A549 (cell line): ENCODE data around the gene MLH3. TPM values are rescaled to one million over a fixed set of nuclear protein-coding genes. Genes with fewer than 3 reads are reported as not detected.

Source experiments
- ATAC-seq, 2 experiments: fragments of 200-7000 bp in 1 of 2; fragments of >200 bp in 1 of 2; cut with Nextera tagmentation in 1 of 2; cut with Tn5 transposase in 1 of 2; 3 replicates each; pipeline versions ENCODE4 v1.8.0 to v1.9.1; 2018 to 2020; ENCODE audit warnings: mild to moderate bottlenecking in 1 of 2, moderate library complexity in 1 of 2
- CTCF ChIA-PET: fragments of 300-600 bp; sonication (Branson Sonifier 250); formaldehyde crosslinking; extraction: SDS; loops from one replicate; lab custom pipeline; 2021; ENCODE audit warnings: antibody characterized with exemption, inconsistent platforms; lab: Yijun Ruan, JAX
- POLR2A ChIA-PET: fragments of 350-600 bp; formaldehyde crosslinking; extraction: SDS; loops from one replicate; lab custom pipeline; 2021; ENCODE audit warnings: antibody characterized with exemption, inconsistent platforms; lab: Yijun Ruan, JAX
- DNase-seq, 2 experiments: peaks; one replicate each; pipeline versions ENCODE4 v3.0.0 to v3.0.0-alpha.2; 2011 to 2016; ENCODE audit warnings: low read depth in 1 of 2, low spot score in 1 of 2
- FAIRE-seq: peaks from 2 replicates; lab custom pipeline; 2011; peaks lifted over from hg19 to GRCh38; lab: Jason Lieb, UNC
- H3K27ac ChIP-seq, 2 experiments: fragments of >200 bp; sonication (Bioruptor Twin); formaldehyde crosslinking; 3 replicates each; pipeline ENCODE4 v1.5.1; 2016 to 2017
- H3K4me1 ChIP-seq: fragments of >200 bp; sonication (Bioruptor Twin); formaldehyde crosslinking; 3 replicates; pipeline ENCODE4 v1.6.1; 2016
- H3K4me2 ChIP-seq: fragments of >200 bp; sonication (Bioruptor Twin); formaldehyde crosslinking; 3 replicates; pipeline ENCODE4 v1.6.1; 2016
- H3K4me3 ChIP-seq: fragments of >200 bp; sonication (Bioruptor Twin); formaldehyde crosslinking; 3 replicates; pipeline ENCODE4 v1.5.1; 2016
- H3K9me3 ChIP-seq: fragments of >200 bp; sonication (Bioruptor Twin); formaldehyde crosslinking; 3 replicates; pipeline ENCODE4 v1.6.1; 2016
- ATOH8 ChIP-seq: fragments of 250-450 bp; sonication (Bioruptor Pico); IDR thresholded peaks from 2 replicates; pipeline ENCODE4 v1.5.0; 2020; ENCODE audit warnings: low read depth, mild to moderate bottlenecking, moderate library complexity
- CTCF ChIP-seq: fragments of >200 bp; sonication (Bioruptor Twin); formaldehyde crosslinking; IDR thresholded peaks from 3 replicates; pipeline ENCODE4 v1.5.1; 2016
- ESRRA ChIP-seq: fragments of 150-350 bp; IDR thresholded peaks from 2 replicates; pipeline ENCODE4 v1.6.1; 2014; ENCODE audit warnings: mild to moderate bottlenecking, low read length, borderline replicate concordance
- FOXS1 ChIP-seq: fragments of 250-450 bp; sonication (Bioruptor Pico); IDR thresholded peaks from 2 replicates; pipeline ENCODE4 v1.5.0; 2020; ENCODE audit warnings: mild to moderate bottlenecking, moderate library complexity
- MAZ ChIP-seq: fragments of 150-350 bp; IDR thresholded peaks from 2 replicates; pipeline ENCODE4 v1.6.1; 2014; ENCODE audit warnings: antibody characterized with exemption, low read depth, low read length, borderline replicate concordance
- PBX3 ChIP-seq: IDR thresholded peaks from 2 replicates; pipeline ENCODE4 v1.6.1; 2012
- RAD21 ChIP-seq, 2 experiments: fragments of >200 bp in 1 of 2; sonication (Bioruptor Twin) in 1 of 2; formaldehyde crosslinking in 1 of 2; IDR thresholded peaks in 1 of 2; conservative IDR thresholded peaks in 1 of 2; 2 replicates in 1 of 2; 3 replicates in 1 of 2; pipeline ENCODE4 v1.6.1; 2012 to 2018; ENCODE audit warnings: inconsistent platforms in 1 of 2
- RCOR1 ChIP-seq: fragments of 150-350 bp; IDR thresholded peaks from 2 replicates; pipeline ENCODE4 v1.6.1; 2014; ENCODE audit warnings: antibody characterized with exemption, low read length, low read depth
- REST ChIP-seq: fragments of 200-600 bp; sonication (generic); IDR thresholded peaks from 2 replicates; pipeline ENCODE4 v1.6.1; 2016; ENCODE audit warnings: antibody characterized with exemption, mild to moderate bottlenecking, moderate library complexity
- SMC3 ChIP-seq: fragments of >200 bp; sonication (Bioruptor Twin); formaldehyde crosslinking; IDR thresholded peaks from 3 replicates; pipeline ENCODE4 v1.6.1; 2018; ENCODE audit warnings: inconsistent platforms
- TP53 ChIP-seq: fragments of 250-450 bp; sonication (Bioruptor Pico); IDR thresholded peaks from 2 replicates; pipeline ENCODE4 v1.5.0; 2021; ENCODE audit warnings: mild to moderate bottlenecking, moderate library complexity
- ZNF302 ChIP-seq: fragments of 250-450 bp; sonication (Bioruptor Pico); IDR thresholded peaks from 2 replicates; pipeline ENCODE4 v1.9.0; 2021; ENCODE audit warnings: inconsistent platforms, mild to moderate bottlenecking, moderate library complexity
- WGBS: methylation state at CpG from one replicate; pipeline ENCODE4 v1.1.6; 2017; ENCODE audit errors: missing lambda C conversion rate; 5-methylcytosine and 5-hydroxymethylcytosine counted together
- polyA plus RNA-seq, 4 experiments: library from polyadenylated mRNA; depleted of rRNA in 3 of 4; stranded (reverse); fragments of >200 nt; fragmentation: RNase III in 1 of 4; extraction: RNeasy Plus Mini Kit Qiagen cat#74134 plus additional on column Dnase treatment in 1 of 4; gene quantifications; 2 replicates in 3 of 4; 3 replicates in 1 of 4; pipeline ENCODE4 v1.2.3, GENCODE V29; 2011 to 2017
- TF ChIP-seq, protein P1 (sequence below): fragments of >200 bp; sonication (Bioruptor Twin); formaldehyde crosslinking; IDR thresholded peaks from 3 replicates; pipeline ENCODE4 v1.6.1; 2016
- TF ChIP-seq, protein P2 (sequence below): fragments of 250-450 bp; sonication (Bioruptor Pico); IDR thresholded peaks from 2 replicates; pipeline ENCODE4 v1.5.0; 2021; ENCODE audit warnings: mild to moderate bottlenecking, moderate library complexity, borderline replicate concordance

MLH3 gene
- polyA plus RNA-seq, 2 of the 4 experiments (the other 2 are of a cell fraction), result 15.2 to 32.3 TPM

DNA sequence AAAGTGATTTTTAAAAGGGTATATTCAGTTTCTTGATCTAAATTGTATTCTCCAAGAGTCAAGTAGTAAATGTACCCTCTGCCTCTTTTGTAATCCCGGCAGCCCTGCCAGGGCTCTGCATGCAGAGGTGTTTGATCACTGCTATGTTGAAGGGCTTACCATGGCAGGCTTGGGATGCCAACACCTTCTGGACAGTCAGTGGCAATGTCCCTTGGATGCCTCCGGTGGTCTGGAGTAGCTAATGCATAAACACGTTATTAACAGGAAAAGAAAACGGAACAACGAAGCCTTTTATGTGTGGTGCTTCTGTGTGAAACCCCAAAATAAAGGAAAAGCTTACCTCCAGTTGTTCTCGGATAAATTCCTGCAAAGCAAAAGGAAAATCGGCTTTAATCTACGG is 28.6 kb downstream of the MLH3 start:
- peak; percentile 54 for FAIRE-seq
- peak; percentile 53 to 59 for DNase-seq
- peak; percentile 90 to 91 for ATAC-seq
- ChIA-PET CTCF (interaction anchor here (1.1 to 4.6 kb wide), 9 partner anchors 9 to 162 kb away, joined by 3 to 25 read pairs (median 3); no protein-coding TSS in a partner anchor), POLR2A (no interaction called here)
- H3K4me1 ChIP-seq, result no peaks in the 10 kb centered on the region
- no peak overlapping the region for H3K4me3 ChIP-seq
- 85% methylated on average over 8 of the region's 8 CpGs for WGBS
- H3K4me2 ChIP-seq, result no peak overlapping the region
- no peak for TF ChIP-seq SMC3
- no peak for TF ChIP-seq ATOH8 (CRISPR knock-in tag)
- TF ChIP-seq, protein P1, sequence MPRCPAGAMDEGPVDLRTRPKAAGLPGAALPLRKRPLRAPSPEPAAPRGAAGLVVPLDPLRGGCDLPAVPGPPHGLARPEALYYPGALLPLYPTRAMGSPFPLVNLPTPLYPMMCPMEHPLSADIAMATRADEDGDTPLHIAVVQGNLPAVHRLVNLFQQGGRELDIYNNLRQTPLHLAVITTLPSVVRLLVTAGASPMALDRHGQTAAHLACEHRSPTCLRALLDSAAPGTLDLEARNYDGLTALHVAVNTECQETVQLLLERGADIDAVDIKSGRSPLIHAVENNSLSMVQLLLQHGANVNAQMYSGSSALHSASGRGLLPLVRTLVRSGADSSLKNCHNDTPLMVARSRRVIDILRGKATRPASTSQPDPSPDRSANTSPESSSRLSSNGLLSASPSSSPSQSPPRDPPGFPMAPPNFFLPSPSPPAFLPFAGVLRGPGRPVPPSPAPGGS, result no peak
- peak in 1 of 2 experiments; percentile 36; a peak in 2 of 5 replicates for TF ChIP-seq RAD21 (conservative IDR thresholded peaks at IDR 0.05 in 1 of 2, IDR thresholded peaks at IDR 0.05 in 1 of 2)
- no peak for TF ChIP-seq PBX3
- no peak for TF ChIP-seq ZNF302 (CRISPR knock-in tag)
- no peak for TF ChIP-seq ESRRA
- peak; percentile 18; the same call in 1 of the 3 replicates for TF ChIP-seq CTCF
- no peak for TF ChIP-seq MAZ
- H3K27ac ChIP-seq, result no peak overlapping the region
- H3K9me3 ChIP-seq, result no peaks in the 10 kb centered on the region

DNA sequence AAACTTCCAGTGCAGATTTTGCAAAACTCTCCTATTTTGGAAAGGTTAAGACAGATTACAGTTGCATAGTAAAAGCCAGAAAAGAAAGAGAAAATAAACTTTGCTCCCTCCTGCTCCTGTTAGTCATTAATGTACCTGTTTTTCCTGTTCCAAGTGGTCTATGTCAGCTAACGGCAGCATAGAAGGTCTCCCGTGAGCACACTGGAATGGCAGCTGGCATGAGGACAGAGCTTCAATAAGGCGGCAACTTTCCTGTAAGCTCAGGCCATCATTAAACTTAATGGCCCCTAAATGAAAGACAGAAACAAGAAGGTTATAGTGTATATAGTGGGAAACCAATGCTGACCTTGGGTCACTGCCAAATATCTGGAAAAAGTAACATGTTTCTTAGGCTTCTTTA is 32.6 kb downstream of the MLH3 start:
- no peak overlapping the region for H3K4me3 ChIP-seq
- 91% methylated on average over 3 of the region's 3 CpGs for WGBS
- H3K4me1 ChIP-seq, result no peaks in the 10 kb centered on the region
- no peak for TF ChIP-seq RCOR1
- TF ChIP-seq, protein P2, sequence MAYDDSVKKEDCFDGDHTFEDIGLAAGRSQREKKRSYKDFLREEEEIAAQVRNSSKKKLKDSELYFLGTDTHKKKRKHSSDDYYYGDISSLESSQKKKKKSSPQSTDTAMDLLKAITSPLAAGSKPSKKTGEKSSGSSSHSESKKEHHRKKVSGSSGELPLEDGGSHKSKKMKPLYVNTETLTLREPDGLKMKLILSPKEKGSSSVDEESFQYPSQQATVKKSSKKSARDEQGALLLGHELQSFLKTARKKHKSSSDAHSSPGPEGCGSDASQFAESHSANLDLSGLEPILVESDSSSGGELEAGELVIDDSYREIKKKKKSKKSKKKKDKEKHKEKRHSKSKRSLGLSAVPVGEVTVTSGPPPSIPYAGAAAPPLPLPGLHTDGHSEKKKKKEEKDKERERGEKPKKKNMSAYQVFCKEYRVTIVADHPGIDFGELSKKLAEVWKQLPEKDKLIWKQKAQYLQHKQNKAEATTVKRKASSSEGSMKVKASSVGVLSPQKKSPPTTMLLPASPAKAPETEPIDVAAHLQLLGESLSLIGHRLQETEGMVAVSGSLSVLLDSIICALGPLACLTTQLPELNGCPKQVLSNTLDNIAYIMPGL (CRISPR knock-in tag), result no peak
- no peak for TF ChIP-seq FOXS1 (CRISPR knock-in tag)
- no peak for TF ChIP-seq TP53 (CRISPR knock-in tag)
- TF ChIP-seq REST, result no peak
- TF ChIP-seq, all 56 proteins: peak for 0
- CTCF ChIA-PET, result interaction anchor here (0.9 to 2.1 kb wide), 5 partner anchors 13 to 289 kb away, joined by 3 to 10 read pairs (median 3); no protein-coding TSS in a partner anchor
- DNase-seq (no peak), ATAC-seq (no peak), FAIRE-seq (no peak)
- Histone ChIP-seq H3K9me3 (no peaks in the 10 kb centered on the region), H3K27ac (no peak overlapping the region), H3K4me2 (no peak overlapping the region)
- POLR2A ChIA-PET, result no interaction called here
